HG03066 (cell line): ENCODE results near the gene USP28.
"Not testable (repeated sequence)": the region's sequence is repeated elsewhere in the genome, so short reads cannot be mapped to it uniquely, and the experiment has no call there.

Experiments used
- ATAC-seq: cut with Tn5 transposase; IDR thresholded peaks from one replicate; pipeline ENCODE4 v1.9.1; 2021; ENCODE audit warnings: low read depth; ENCODE audit not compliant: unreplicated experiment

Gene USP28

GRCh38 chr11:113779496-113779895 is 95.9 kb downstream of the USP28 start, which contains the start of gene CLDN25:
CLDN25 (plus strand) TSS chr11:113779796; CDS start chr11:113779796, 0 bp downstream.
- ATAC-seq = no peak

GRCh38 chr11:113778111-113778910 is 97.1 kb downstream of the USP28 start:
- ATAC-seq = no peak

- no peak for ATAC-seq
Observed at GRCh38 chr11:113774174-113774503, 101.2 kb downstream of the USP28 start.

- ATAC-seq = peak; percentile 97
Observed at GRCh38 chr11:113773416-113774173, 101.8 kb downstream of the USP28 start, which contains the start of gene ZW10. ZW10 (minus strand) TSS chr11:113773692; CDS start chr11:113773666, 26 bp downstream.

- peak; percentile 19 for ATAC-seq
Observed at GRCh38 chr11:113773092-113773415, 102.3 kb downstream of the USP28 start.

- no peak for ATAC-seq
Observed at GRCh38 chr11:113771964-113772363, 103.4 kb downstream of the USP28 start.

GRCh38 chr11:113764527-113765219 is 110.7 kb downstream of the USP28 start:
- no peak for ATAC-seq

GRCh38 chr11:113763040-113763439 is 112.3 kb downstream of the USP28 start:
- not testable (repeated sequence) for ATAC-seq

- ATAC-seq = no peak
Observed at GRCh38 chr11:113760241-113760640, 115.1 kb downstream of the USP28 start.

GRCh38 chr11:113752932-113753331 is 122.4 kb downstream of the USP28 start:
- no peak for ATAC-seq
